C4-2B (cell line): ENCODE results near the gene GDF10.

Experiments used
- H3K27ac ChIP-seq: fragments of 450-650 bp; 2 replicates; pipeline ENCODE4 v1.5.1; 2017
- ZFX ChIP-seq: fragments of 450-650 bp; IDR thresholded peaks from 2 replicates; pipeline ENCODE4 v1.6.1; 2017
- TF ChIP-seq, protein P1 (sequence below): fragments of 450-650 bp; conservative IDR thresholded peaks from 2 replicates; pipeline ENCODE4 v1.5.1; 2017; ENCODE audit warnings: mild to moderate bottlenecking

The GDF10 gene

DNA sequence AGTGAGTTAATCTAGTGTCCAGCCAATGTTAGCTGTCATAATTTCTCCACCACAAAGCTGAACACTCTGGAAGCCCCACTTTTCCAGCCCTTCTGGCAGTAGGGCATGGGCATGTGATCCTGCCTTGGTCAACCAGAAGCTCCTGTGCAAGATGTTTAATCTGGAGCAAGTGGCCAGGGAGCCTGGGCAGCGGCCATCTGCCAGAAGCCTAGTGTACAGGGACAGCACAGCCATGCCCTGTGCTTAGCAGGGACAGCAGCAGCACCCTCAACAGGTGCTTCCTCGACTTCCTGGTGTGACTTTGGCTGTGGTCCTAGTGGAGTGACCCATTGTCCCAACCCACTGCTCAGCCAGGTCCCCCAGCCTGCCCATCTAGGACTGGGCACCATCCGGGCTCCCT is 58.5 kb downstream of the GDF10 start:
- no peak overlapping the region for H3K27ac ChIP-seq
- TF ChIP-seq, protein P1, sequence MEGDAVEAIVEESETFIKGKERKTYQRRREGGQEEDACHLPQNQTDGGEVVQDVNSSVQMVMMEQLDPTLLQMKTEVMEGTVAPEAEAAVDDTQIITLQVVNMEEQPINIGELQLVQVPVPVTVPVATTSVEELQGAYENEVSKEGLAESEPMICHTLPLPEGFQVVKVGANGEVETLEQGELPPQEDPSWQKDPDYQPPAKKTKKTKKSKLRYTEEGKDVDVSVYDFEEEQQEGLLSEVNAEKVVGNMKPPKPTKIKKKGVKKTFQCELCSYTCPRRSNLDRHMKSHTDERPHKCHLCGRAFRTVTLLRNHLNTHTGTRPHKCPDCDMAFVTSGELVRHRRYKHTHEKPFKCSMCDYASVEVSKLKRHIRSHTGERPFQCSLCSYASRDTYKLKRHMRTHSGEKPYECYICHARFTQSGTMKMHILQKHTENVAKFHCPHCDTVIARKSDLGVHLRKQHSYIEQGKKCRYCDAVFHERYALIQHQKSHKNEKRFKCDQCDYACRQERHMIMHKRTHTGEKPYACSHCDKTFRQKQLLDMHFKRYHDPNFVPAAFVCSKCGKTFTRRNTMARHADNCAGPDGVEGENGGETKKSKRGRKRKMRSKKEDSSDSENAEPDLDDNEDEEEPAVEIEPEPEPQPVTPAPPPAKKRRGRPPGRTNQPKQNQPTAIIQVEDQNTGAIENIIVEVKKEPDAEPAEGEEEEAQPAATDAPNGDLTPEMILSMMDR, result no peak
- no peak for TF ChIP-seq ZFX

- no peak overlapping the region for H3K27ac ChIP-seq
- no peak for TF ChIP-seq ZFX
- TF ChIP-seq, protein P1, result no peak
Observed at GRCh38 chr10:47359101-47359500, 59.1 kb downstream of the GDF10 start.

DNA sequence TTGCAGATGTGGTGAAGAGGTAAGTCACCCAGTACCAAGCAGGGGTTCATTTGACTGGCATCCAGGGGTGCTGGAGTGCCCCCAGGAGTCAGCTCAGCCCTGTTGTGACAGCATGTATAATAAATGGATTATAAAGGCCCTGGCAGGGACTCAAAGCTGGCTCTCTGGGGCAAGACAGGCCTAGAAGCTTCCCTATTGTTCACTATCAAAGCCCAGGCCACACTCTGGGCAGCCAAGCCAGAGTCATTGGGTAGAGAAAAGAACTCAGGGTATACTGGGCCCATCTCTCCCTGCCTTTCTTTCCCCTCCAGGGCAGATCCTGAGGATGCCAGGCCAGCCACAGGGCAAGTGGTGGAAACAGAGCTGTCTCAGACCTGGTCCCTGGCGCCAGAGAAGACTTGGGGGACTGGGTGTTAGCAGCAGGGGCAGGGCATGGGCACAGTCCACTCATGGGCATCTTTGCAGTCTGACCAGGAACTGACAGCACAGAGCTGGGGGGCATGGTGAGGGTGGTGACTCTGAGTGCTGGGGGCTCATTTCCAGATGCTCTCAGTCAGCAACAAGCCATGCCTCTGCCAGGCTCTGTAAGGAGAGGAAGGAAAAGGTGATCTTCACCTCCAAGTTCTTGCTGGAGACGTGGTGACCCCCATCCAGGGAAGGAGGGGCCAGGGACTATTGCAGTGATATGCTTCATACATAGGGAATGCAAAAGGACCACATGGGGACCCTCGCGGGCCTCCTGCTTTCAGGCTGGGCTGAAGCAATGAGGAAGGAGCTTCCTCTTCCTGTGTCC is 59.8 kb downstream of the GDF10 start:
- TF ChIP-seq, protein P1, result no peak
- no peak for TF ChIP-seq ZFX
- no peak overlapping the region for H3K27ac ChIP-seq

GRCh38 chr10:47360419-47361040 is 60.5 kb downstream of the GDF10 start:
- no peak for TF ChIP-seq ZFX
- TF ChIP-seq, protein P1, result no peak
- no peak overlapping the region for H3K27ac ChIP-seq

DNA sequence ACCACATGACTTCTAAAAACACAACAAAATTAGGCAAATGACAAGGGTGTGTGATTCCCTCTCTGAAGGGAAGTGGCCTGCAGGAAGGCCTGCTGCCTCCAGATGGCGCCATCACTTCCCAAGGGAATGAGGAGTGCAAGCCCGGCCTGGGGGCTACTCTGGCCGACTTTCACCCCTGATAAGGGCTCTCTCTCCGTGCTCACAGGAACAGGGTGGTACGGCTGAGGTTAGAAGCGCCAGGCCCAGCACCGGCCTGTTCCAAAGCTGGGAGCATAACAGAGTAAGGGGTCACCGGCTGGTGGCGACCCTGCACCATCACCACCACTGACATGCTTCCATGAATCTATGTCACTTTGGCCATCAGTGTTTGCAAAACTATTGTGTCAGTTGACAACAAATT is 61.3 kb downstream of the GDF10 start:
- no peak overlapping the region for H3K27ac ChIP-seq
- no peak for TF ChIP-seq ZFX
- TF ChIP-seq, protein P1, result peak; percentile 88

GRCh38 chr10:47362199-47362598 is 62.2 kb downstream of the GDF10 start:
- TF ChIP-seq, protein P1, result no peak
- TF ChIP-seq ZFX, result no peak

More at GRCh38 chr10:47362199-47362598, 62.2 kb downstream of the GDF10 start:
- H3K27ac ChIP-seq, result no peak overlapping the region
